H1 (cell line): Measurements from ENCODE around the gene TSR3. TPM values are rescaled to one million over a fixed set of nuclear protein-coding genes. Genes with fewer than 3 reads are reported as not detected.

Experiments
- CTCF ChIA-PET: fragments of 300-600 bp; sonication (Branson Sonifier 250); formaldehyde crosslinking; loops from one replicate; lab custom pipeline; 2021; ENCODE audit not compliant: partially characterized antibody; lab: Charles Lee
- POLR2A ChIA-PET: fragments of 300-600 bp; sonication (Branson Sonifier 250); formaldehyde crosslinking; loops from one replicate; lab custom pipeline; 2021; ENCODE audit warnings: inconsistent platforms; ENCODE audit not compliant: partially characterized antibody; lab: Charles Lee
- DNase-seq, 2 experiments: peaks; one replicate each; pipeline versions ENCODE4 v3.0.0 to v3.0.0-alpha.2; 2010 to 2022; ENCODE audit warnings: low spot score in 2 of 2, low read depth in 1 of 2, mixed read lengths in 1 of 2
- FAIRE-seq: peaks from 2 replicates; lab custom pipeline; 2011; peaks lifted over from hg19 to GRCh38; lab: Jason Lieb, UNC
- H2AFZ ChIP-seq: 2 replicates; pipeline ENCODE4 v1.8.1; 2012; ENCODE audit warnings: low read length, inconsistent platforms
- H2AK5ac ChIP-seq: 2 replicates; pipeline ENCODE4 v1.6.1; 2013; ENCODE audit warnings: low read depth, low read length
- H2BK120ac ChIP-seq: replicated peaks from 2 replicates; pipeline ENCODE3; 2013; ENCODE audit warnings: low read depth, low read length, inconsistent platforms
- H2BK12ac ChIP-seq: 2 replicates; pipeline ENCODE4 v1.6.1; 2013; ENCODE audit warnings: low read depth, low read length
- H2BK15ac ChIP-seq: 2 replicates; pipeline ENCODE4 v1.6.1; 2013; ENCODE audit warnings: low read length
- H2BK20ac ChIP-seq: 2 replicates; pipeline ENCODE4 v1.6.1; 2013; ENCODE audit warnings: low read length
- H2BK5ac ChIP-seq: 2 replicates; pipeline ENCODE4 v1.6.1; 2013; ENCODE audit warnings: low read depth, low read length
- H3K14ac ChIP-seq: 2 replicates; pipeline ENCODE4 v1.6.1; 2013; ENCODE audit warnings: inconsistent platforms; ENCODE audit not compliant: insufficient read length
- H3K18ac ChIP-seq: 2 replicates; pipeline ENCODE4 v1.6.1; 2013; ENCODE audit warnings: low read length; ENCODE audit errors: extremely low read depth
- H3K23ac ChIP-seq: 2 replicates; pipeline ENCODE4 v1.6.1; 2013; ENCODE audit warnings: inconsistent platforms; ENCODE audit not compliant: insufficient read length
- H3K23me2 ChIP-seq: 2 replicates; pipeline ENCODE4 v1.6.1; 2013; ENCODE audit warnings: low read depth, low read length
- H3K27ac ChIP-seq: 2 replicates; pipeline ENCODE4 v1.6.1; 2011; ENCODE audit warnings: low read depth, low read length, inconsistent platforms
- H3K27me3 ChIP-seq, 4 experiments: replicated peaks in 1 of 4; 1 replicate in 1 of 4; 2 replicates in 3 of 4; pipeline versions ENCODE4 v1.6.1 to v1.8.1; 2011 to 2013; ENCODE audit warnings: low read length in 3 of 4, mild to moderate bottlenecking in 3 of 4, inconsistent platforms in 2 of 4, mixed read lengths in 2 of 4, moderate library complexity in 1 of 4; ENCODE audit not compliant: control insufficient read depth in 3 of 4, insufficient read depth in 3 of 4; ENCODE audit errors: extremely low read depth in 1 of 4
- H3K36me3 ChIP-seq, 4 experiments: 2 replicates each; pipeline versions ENCODE4 v1.6.1 to v1.8.1; 2011 to 2013; ENCODE audit warnings: mild to moderate bottlenecking in 4 of 4, low read length in 3 of 4, moderate library complexity in 2 of 4, control low read depth in 1 of 4, inconsistent platforms in 1 of 4; ENCODE audit not compliant: insufficient read depth in 4 of 4, control insufficient read depth in 2 of 4
- H3K4ac ChIP-seq: replicated peaks from 2 replicates; pipeline ENCODE3; 2013; ENCODE audit warnings: low read length, low read depth, mixed read lengths, inconsistent platforms; ENCODE audit not compliant: insufficient read length
- H3K4me1 ChIP-seq, 4 experiments: replicated peaks in 1 of 4; 1 replicate in 1 of 4; 2 replicates in 3 of 4; pipeline versions ENCODE4 v1.6.1 to v1.8.1; 2011 to 2013; ENCODE audit warnings: low read length in 3 of 4, inconsistent platforms in 2 of 4, mixed read lengths in 1 of 4; ENCODE audit not compliant: insufficient read depth in 4 of 4, control insufficient read depth in 3 of 4
- H3K4me2 ChIP-seq, 2 experiments: 2 replicates each; pipeline versions ENCODE4 v1.6.1 to v1.8.1; 2011 to 2013; ENCODE audit warnings: low read depth in 2 of 2, low read length in 2 of 2, control low read depth in 1 of 2, inconsistent platforms in 1 of 2, mild to moderate bottlenecking in 1 of 2; ENCODE audit not compliant: insufficient read depth in 1 of 2
- H3K4me3 ChIP-seq, 4 experiments: fragments of 200-600, 300-600 bp in 1 of 4; sonication (generic), shearing (Covaris generic), sonication (Bioruptor Twin) in 1 of 4; 2 replicates each; pipeline versions ENCODE4 v1.5.1 to v1.8.1; 2011 to 2016; ENCODE audit warnings: low read length in 4 of 4, low read depth in 3 of 4, control low read depth in 2 of 4, inconsistent platforms in 2 of 4, mild to moderate bottlenecking in 2 of 4, mixed read lengths in 1 of 4, moderate library complexity in 1 of 4; ENCODE audit not compliant: insufficient read depth in 2 of 4; ENCODE audit errors: extremely low read depth in 1 of 4
- H3K56ac ChIP-seq: replicated peaks from 2 replicates; pipeline ENCODE3; 2013; ENCODE audit warnings: low read depth, mild to moderate bottlenecking, mixed read lengths, low read length, inconsistent platforms; ENCODE audit not compliant: insufficient read length
- H3K79me1 ChIP-seq: 2 replicates; pipeline ENCODE4 v1.6.1; 2013; ENCODE audit warnings: low read depth, low read length, control low read depth
- H3K79me2 ChIP-seq, 2 experiments: 2 replicates each; pipeline versions ENCODE4 v1.6.1 to v1.8.1; 2012 to 2013; ENCODE audit warnings: low read length in 2 of 2, mild to moderate bottlenecking in 2 of 2, inconsistent platforms in 1 of 2; ENCODE audit not compliant: insufficient read depth in 2 of 2, control insufficient read depth in 1 of 2
- H3K9ac ChIP-seq, 4 experiments: replicated peaks in 1 of 4; 1 replicate in 1 of 4; 2 replicates in 3 of 4; pipeline versions ENCODE4 v1.6.1 to v1.8.1; 2011 to 2013; ENCODE audit warnings: low read depth in 3 of 4, low read length in 3 of 4, control low read depth in 2 of 4, mild to moderate bottlenecking in 2 of 4, moderate library complexity in 2 of 4, inconsistent platforms in 1 of 4; ENCODE audit errors: extremely low read depth in 1 of 4
- H3K9me3 ChIP-seq, 2 experiments: 2 replicates each; pipeline versions ENCODE4 v1.6.1 to v1.8.1; 2012 to 2013; ENCODE audit warnings: mild to moderate bottlenecking in 2 of 2, moderate library complexity in 2 of 2, control low read depth in 1 of 2, inconsistent platforms in 1 of 2, low read depth in 1 of 2, low read length in 1 of 2, mixed read lengths in 1 of 2; ENCODE audit not compliant: insufficient read depth in 2 of 2
- H4K20me1 ChIP-seq, 2 experiments: replicated peaks in 1 of 2; 2 replicates each; pipeline versions ENCODE3 to v1.8.1; 2011 to 2013; ENCODE audit warnings: inconsistent platforms in 2 of 2, low read length in 2 of 2, mild to moderate bottlenecking in 1 of 2; ENCODE audit not compliant: insufficient read depth in 2 of 2, control insufficient read depth in 1 of 2
- H4K5ac ChIP-seq: 2 replicates; pipeline ENCODE4 v1.6.1; 2013; ENCODE audit warnings: low read length, low read depth, mixed read lengths, inconsistent platforms; ENCODE audit not compliant: insufficient read length
- H4K8ac ChIP-seq: 2 replicates; pipeline ENCODE4 v1.8.0; 2013; ENCODE audit warnings: mild to moderate bottlenecking, moderate library complexity, low read length, inconsistent platforms; ENCODE audit not compliant: insufficient read depth; ENCODE audit errors: extremely low read depth
- H4K91ac ChIP-seq: replicated peaks from 2 replicates; pipeline ENCODE3; 2013; ENCODE audit warnings: low read length, mixed read lengths, inconsistent platforms; ENCODE audit not compliant: insufficient read length
- ATF2 ChIP-seq: IDR thresholded peaks from 2 replicates; pipeline ENCODE4 v1.6.1; 2012; ENCODE audit warnings: low read length, inconsistent platforms
- E2F6 ChIP-seq: IDR thresholded peaks from 2 replicates; pipeline ENCODE4 v1.6.1; 2012; ENCODE audit warnings: inconsistent platforms
- GTF2F1 ChIP-seq: IDR thresholded peaks from 2 replicates; pipeline ENCODE4 v1.6.1; 2012; ENCODE audit warnings: low read depth, low read length, improper control_type of control experiment, borderline replicate concordance
- NANOG ChIP-seq: IDR thresholded peaks from 2 replicates; pipeline ENCODE4 v1.6.1; 2011; ENCODE audit warnings: low read length, low read depth, mild to moderate bottlenecking, inconsistent platforms; ENCODE audit not compliant: insufficient read depth, poor library complexity, severe bottlenecking
- POLR2AphosphoS5 ChIP-seq: IDR thresholded peaks from 2 replicates; pipeline ENCODE4 v1.6.1; 2011; ENCODE audit warnings: low read depth, low read length
- TBP ChIP-seq: IDR thresholded peaks from 2 replicates; pipeline ENCODE4 v1.6.1; 2011; ENCODE audit warnings: low read depth, low read length, improper control_type of control experiment
- WGBS, 2 experiments: shearing (Covaris generic) in 1 of 2; methylation state at CpG; one replicate each; pipeline versions ENCODE4 v1.1.6 to v1.1.7; 2013 to 2015; ENCODE audit warnings: low lambda C conversion rate in 2 of 2, mixed read lengths in 2 of 2, inconsistent platforms in 1 of 2, low coverage in 1 of 2, missing lambda C conversion rate in 1 of 2; ENCODE audit not compliant: insufficient replicate concordance in 2 of 2, insufficient coverage in 1 of 2, insufficient read length in 1 of 2; ENCODE audit errors: extremely low coverage in 1 of 2, missing lambda C conversion rate in 1 of 2; 5-methylcytosine and 5-hydroxymethylcytosine counted together
- polyA plus RNA-seq, 7 experiments: library from polyadenylated mRNA; depleted of rRNA in 3 of 7; stranded (reverse) in 5 of 7; unstranded in 2 of 7; fragments of >200 nt in 5 of 7; fragments of 200-250 nt in 2 of 7; gene quantifications; 1 replicate in 5 of 7; 2 replicates in 1 of 7; 4 replicates in 1 of 7; pipeline versions ENCODE4 v1.2.1 to v1.2.3, GENCODE V29; 2011 to 2013; ENCODE audit warnings: missing spikeins in 2 of 7, mixed read lengths in 2 of 7
- total RNA-seq: library from RNA; stranded (reverse); fragmentation: NEBNext Ultra II Directional; extraction: Animal tissue kit (Norgen Biotek cat#: 25700); gene quantifications from 2 replicates; pipeline ENCODE4 v1.2.1, GENCODE V29; 2021

Gene TSR3
- total and polyA plus RNA-seq, 2 of the 8 experiments (the other 6 are each of a cell fraction or from before 2014, with no cell fraction given) = 43.1 to 52.3 TPM

DNA sequence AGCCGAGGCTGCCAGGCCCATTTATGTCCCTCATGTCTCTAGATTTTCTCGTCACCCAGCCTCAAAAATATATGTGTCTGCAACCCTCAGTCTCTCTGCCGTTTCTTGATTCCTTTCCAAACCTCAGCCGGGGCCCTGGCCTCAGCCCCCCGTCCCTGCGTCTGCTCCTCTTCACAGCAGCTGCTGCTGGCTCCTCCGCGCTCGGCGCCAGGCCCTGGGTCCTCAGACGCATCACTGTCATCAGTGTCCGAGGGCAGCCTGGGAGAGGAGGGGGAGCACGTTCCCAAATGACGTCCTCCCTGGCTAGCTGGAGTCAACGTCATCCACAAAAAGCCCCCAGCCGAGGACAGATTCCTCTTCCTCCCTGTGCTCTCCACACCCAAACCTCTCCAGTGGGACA lies 2.3 kb downstream of the TSR3 start:
- Histone ChIP-seq H3K18ac (no peak overlapping the region), H2BK20ac (no peak overlapping the region), H4K91ac (no peak overlapping the region), H2AFZ (no peak overlapping the region), H3K14ac (no peak overlapping the region), H3K4ac (no peak overlapping the region), H3K79me1 (peaks cover 16% of the 10 kb centered on the region), H3K9me3 (no peaks in the 10 kb centered on the region), H3K56ac (no peak overlapping the region), H3K23ac (no peak overlapping the region), H3K27me3 (no peaks in the 10 kb centered on the region; a peak in 2 of 7 replicates), H2BK5ac (no peak overlapping the region), H3K9ac (no peak overlapping the region), H4K20me1 (peaks cover 0 to 11% of the 10 kb centered on the region in 2 experiments), H3K4me3 (no peak overlapping the region), H3K4me1 (peaks cover 0 to 7% (median 4%) of the 10 kb centered on the region in 4 experiments; a peak in 3 of 7 replicates), H4K5ac (no peak overlapping the region), H3K79me2 (peaks cover 0 to 32% of the 10 kb centered on the region in 2 experiments; a peak in 2 of 4 replicates), H2AK5ac (no peak overlapping the region), H4K8ac (no peak overlapping the region), H3K36me3 (peaks cover 4 to 9% (median 5%) of the 10 kb centered on the region in 4 experiments; a peak in 4 of 8 replicates), H3K23me2 (peaks cover 14% of the 10 kb centered on the region), H3K4me2 (no peak overlapping the region), H2BK15ac (no peak overlapping the region), H3K27ac (no peak overlapping the region)
- 91% methylated on average over 16 of the region's 16 CpGs; no CpG with 5 or more reads in 1 of the 2 experiments for WGBS, 2 experiments
- DNase-seq = no peak
- POLR2A ChIA-PET = interaction anchor here (1.3 to 2.8 kb wide), 3 partner anchors 14 to 84 kb away, joined by 3 to 13 read pairs (median 8); no protein-coding TSS in a partner anchor
- TF ChIP-seq E2F6 = no peak
- no peak for TF ChIP-seq TBP
- no peak for TF ChIP-seq ATF2
- no peak for TF ChIP-seq NANOG
- no peak for TF ChIP-seq GTF2F1
- no peak for TF ChIP-seq POLR2AphosphoS5
- TF ChIP-seq, all 59 proteins: peak for 0
- Histone ChIP-seq H2BK120ac (no peak overlapping the region), H2BK12ac (no peak overlapping the region)
- no peak for FAIRE-seq
- CTCF ChIA-PET = interaction anchor here (7.1 to 11.1 kb wide), 2 partner anchors 12 to 18 kb away, joined by 43 to 52 read pairs; partner anchors contain the start of gene BAIAP3
